H9 (cell line): Measurements from ENCODE around the gene LY6G5C. TPM values are rescaled to one million over a fixed set of nuclear protein-coding genes. Genes with fewer than 3 reads are reported as not detected.

ENCODE experiments used
- DNase-seq: peaks from one replicate; pipeline ENCODE4 v3.0.0-alpha.2; 2017
- H2AFZ ChIP-seq: one replicate; pipeline ENCODE4 v1.6.1; 2013; ENCODE audit warnings: mild to moderate bottlenecking, low read length, control low read depth, moderate library complexity
- H2AK5ac ChIP-seq: 2 replicates; pipeline ENCODE4 v1.6.1; 2013; ENCODE audit warnings: low read length, control low read depth, mixed read lengths; ENCODE audit not compliant: insufficient read length
- H2BK120ac ChIP-seq: one replicate; pipeline ENCODE4 v1.6.1; 2013; ENCODE audit warnings: low read depth, mild to moderate bottlenecking, low read length, control low read depth, inconsistent platforms; ENCODE audit not compliant: poor library complexity, severe bottlenecking
- H2BK12ac ChIP-seq: 2 replicates; pipeline ENCODE4 v1.6.1; 2013; ENCODE audit warnings: low read length, control low read depth, mixed read lengths, low read depth; ENCODE audit not compliant: insufficient read length
- H2BK15ac ChIP-seq: 2 replicates; pipeline ENCODE4 v1.6.1; 2013; ENCODE audit warnings: low read depth, low read length, control low read depth
- H2BK20ac ChIP-seq: one replicate; pipeline ENCODE4 v1.6.1; 2013; ENCODE audit warnings: low read depth, mild to moderate bottlenecking, low read length, control low read depth, inconsistent platforms; ENCODE audit not compliant: poor library complexity, severe bottlenecking
- H2BK5ac ChIP-seq: 2 replicates; pipeline ENCODE4 v1.6.1; 2013; ENCODE audit warnings: low read length, control low read depth, mixed read lengths; ENCODE audit not compliant: insufficient read length
- H3K14ac ChIP-seq: 2 replicates; pipeline ENCODE4 v1.6.1; 2013; ENCODE audit warnings: low read length, control low read depth; ENCODE audit not compliant: insufficient read depth
- H3K18ac ChIP-seq: 2 replicates; pipeline ENCODE4 v1.6.1; 2013; ENCODE audit warnings: low read depth, mild to moderate bottlenecking, mixed read lengths, low read length, control low read depth; ENCODE audit not compliant: insufficient read length
- H3K23ac ChIP-seq: 2 replicates; pipeline ENCODE4 v1.6.1; 2013; ENCODE audit warnings: low read length, control low read depth, mixed read lengths, low read depth; ENCODE audit not compliant: insufficient read length
- H3K23me2 ChIP-seq: 2 replicates; pipeline ENCODE4 v1.6.1; 2013; ENCODE audit warnings: low read depth, mild to moderate bottlenecking, mixed read lengths, low read length, control low read depth; ENCODE audit not compliant: insufficient read length, poor library complexity, severe bottlenecking
- H3K27ac ChIP-seq: 2 replicates; pipeline ENCODE4 v1.5.1; 2013; ENCODE audit warnings: low read length, control low read depth, mixed read lengths, low read depth; ENCODE audit not compliant: insufficient read length
- H3K27me3 ChIP-seq: 2 replicates; pipeline ENCODE4 v1.6.1; 2013; ENCODE audit warnings: low read length, control low read depth, inconsistent platforms; ENCODE audit not compliant: insufficient read depth
- H3K4ac ChIP-seq: 2 replicates; pipeline ENCODE4 v1.6.1; 2013; ENCODE audit warnings: low read depth, mild to moderate bottlenecking, control low read depth, inconsistent platforms, low read length, moderate library complexity
- H3K4me1 ChIP-seq: 2 replicates; pipeline ENCODE4 v1.6.1; 2013; ENCODE audit warnings: low read length, control low read depth, inconsistent platforms; ENCODE audit not compliant: insufficient read depth
- H3K4me2 ChIP-seq: 2 replicates; pipeline ENCODE4 v1.6.1; 2013; ENCODE audit warnings: low read length, control low read depth, mixed read lengths; ENCODE audit not compliant: insufficient read length, insufficient read depth
- H3K56ac ChIP-seq: 2 replicates; pipeline ENCODE4 v1.6.1; 2013; ENCODE audit warnings: low read depth, mild to moderate bottlenecking, mixed read lengths, low read length, control low read depth; ENCODE audit not compliant: insufficient read length
- H3K79me1 ChIP-seq: 2 replicates; pipeline ENCODE4 v1.6.1; 2013; ENCODE audit warnings: low read depth, mild to moderate bottlenecking, moderate library complexity, low read length, control low read depth, inconsistent platforms; ENCODE audit not compliant: insufficient read depth, poor library complexity, severe bottlenecking
- H3K79me2 ChIP-seq: 2 replicates; pipeline ENCODE4 v1.6.1; 2013; ENCODE audit warnings: low read length, control low read depth, inconsistent platforms; ENCODE audit not compliant: insufficient read depth
- H3K9ac ChIP-seq: 2 replicates; pipeline ENCODE4 v1.6.1; 2013; ENCODE audit warnings: low read length, control low read depth, mixed read lengths; ENCODE audit not compliant: insufficient read length; ENCODE audit errors: extremely low read depth
- H3K9me3 ChIP-seq: one replicate; pipeline ENCODE4 v1.6.1; 2013; ENCODE audit warnings: low read depth, low read length, inconsistent platforms; ENCODE audit not compliant: control insufficient read depth
- H3T11ph ChIP-seq: one replicate; pipeline ENCODE4 v1.6.1; 2013; ENCODE audit warnings: mild to moderate bottlenecking, low read length, control low read depth, inconsistent platforms
- H4K20me1 ChIP-seq: one replicate; pipeline ENCODE4 v1.6.1; 2013; ENCODE audit not compliant: control insufficient read depth, insufficient read length, insufficient read depth
- H4K5ac ChIP-seq: 2 replicates; pipeline ENCODE4 v1.6.1; 2013; ENCODE audit warnings: low read depth, mild to moderate bottlenecking, mixed read lengths, low read length, control low read depth; ENCODE audit not compliant: insufficient read length
- H4K8ac ChIP-seq: replicated peaks from 2 replicates; pipeline ENCODE4 v1.6.1; 2013; ENCODE audit warnings: low read length, control low read depth, mixed read lengths, low read depth; ENCODE audit not compliant: insufficient read length
- H4K91ac ChIP-seq: 2 replicates; pipeline ENCODE4 v1.6.1; 2013; ENCODE audit warnings: low read depth, mild to moderate bottlenecking, moderate library complexity, mixed read lengths, low read length, control low read depth; ENCODE audit not compliant: insufficient read length
- H3K27ac Mint-ChIP-seq, 3 experiments: 2 replicates in 2 of 3; 3 replicates in 1 of 3; pipeline ENCODE4 v1.8.0; 2020 to 2021; ENCODE audit warnings: mixed read lengths in 3 of 3, mild to moderate bottlenecking in 1 of 3, moderate library complexity in 1 of 3
- H3K27me3 Mint-ChIP-seq: 2 replicates; pipeline ENCODE4 v1.8.0; 2021; ENCODE audit warnings: low read depth, mild to moderate bottlenecking, moderate library complexity, mixed read lengths
- H3K36me3 Mint-ChIP-seq, 3 experiments: 2 replicates in 2 of 3; 3 replicates in 1 of 3; pipeline ENCODE4 v1.8.0; 2020 to 2021; ENCODE audit warnings: low read depth in 3 of 3, mixed read lengths in 3 of 3; ENCODE audit not compliant: insufficient read depth in 1 of 3
- H3K4me1 Mint-ChIP-seq, 2 experiments: 2 replicates each; pipeline ENCODE4 v1.8.0; 2020; ENCODE audit warnings: mixed read lengths in 2 of 2
- H3K4me3 Mint-ChIP-seq, 2 experiments: 2 replicates in 1 of 2; 3 replicates in 1 of 2; pipeline ENCODE4 v1.8.0; 2020 to 2021; ENCODE audit warnings: mild to moderate bottlenecking in 2 of 2, mixed read lengths in 2 of 2, moderate library complexity in 1 of 2
- H3K9me3 Mint-ChIP-seq, 2 experiments: 2 replicates in 1 of 2; 3 replicates in 1 of 2; pipeline ENCODE4 v1.8.0; 2020; ENCODE audit warnings: mild to moderate bottlenecking in 2 of 2, mixed read lengths in 2 of 2, moderate library complexity in 1 of 2
- CTCF ChIP-seq: fragments of 200-600 bp; sonication (generic); conservative IDR thresholded peaks from 3 replicates; pipeline ENCODE4 v1.8.0; 2021; ENCODE audit warnings: antibody characterized with exemption, mild to moderate bottlenecking
- WGBS: extraction: QIAGEN DNeasy Blood & Tissue Kit; methylation state at CpG from one replicate; pipeline ENCODE4 v1.1.7; 2013; ENCODE audit warnings: missing lambda C conversion rate, low lambda C conversion rate, mixed read lengths; ENCODE audit not compliant: insufficient read length; ENCODE audit errors: extremely low coverage; 5-methylcytosine and 5-hydroxymethylcytosine counted together
- total RNA-seq: library from RNA; stranded (reverse); gene quantifications from 2 replicates; pipeline ENCODE4 v1.2.1, GENCODE V29; 2021

The LY6G5C gene
- total RNA-seq, 1 experiment from 2014 or later: 2.2 TPM

GRCh38 chr6:31631681-31632278 lies 49.1 kb downstream of the LY6G5C start:
- Histone ChIP-seq H4K5ac (no peak overlapping the region), H3K79me2 (no peaks in the 10 kb centered on the region), H4K8ac (no peak overlapping the region), H2BK120ac (no peak overlapping the region), H3K4me2 (no peak overlapping the region), H3T11ph (no peak overlapping the region), H2AK5ac (no peak overlapping the region), H2BK15ac (no peak overlapping the region), H3K56ac (no peak overlapping the region), H2BK20ac (no peak overlapping the region), H3K27ac (no peak overlapping the region), H3K18ac (no peak overlapping the region), H3K23me2 (no peaks in the 10 kb centered on the region), H3K4me1 (no peaks in the 10 kb centered on the region), H2BK12ac (no peak overlapping the region), H3K9me3 (no peaks in the 10 kb centered on the region), H2BK5ac (no peak overlapping the region), H4K20me1 (peaks cover 2% of the 10 kb centered on the region), H3K14ac (no peak overlapping the region), H3K27me3 (no peaks in the 10 kb centered on the region), H4K91ac (no peak overlapping the region), H3K79me1 (peaks cover 3% of the 10 kb centered on the region), H3K23ac (no peak overlapping the region), H3K9ac (no peak overlapping the region), H3K4ac (no peak overlapping the region), H2AFZ (no peak overlapping the region)
- TF ChIP-seq CTCF: no peak
- Mint-ChIP-seq H3K36me3 (peaks cover 80 to 100% (median 100%) of the 10 kb centered on the region in 3 experiments), H3K27me3 (no peaks in the 10 kb centered on the region; the same call in 1 of the 2 replicates), H3K4me3 (no peak overlapping the region), H3K4me1 (peaks cover 0 to 3% of the 10 kb centered on the region in 2 experiments; a peak in 1 of 4 replicates), H3K9me3 (no peaks in the 10 kb centered on the region), H3K27ac (peak overlapping the region in 2 of 3 experiments; percentile 68 to 81; a peak in 2 of 7 replicates)
- no peak for DNase-seq
- no CpG with 5 or more reads among the region's 32 CpGs for WGBS
